Natural killer cell (primary cell): ENCODE results near the gene PDE6B. TPM values are rescaled to one million over a fixed set of nuclear protein-coding genes. Genes with fewer than 3 reads are reported as not detected.

ENCODE experiments used
- ATAC-seq, 3 donors: fragments of 150-1000 bp in 2 of 3; fragments of 200-7000 bp in 1 of 3; cut with Tn5 transposase; 1 replicate in 1 of 3; 2 replicates in 2 of 3; pipeline ENCODE4 v1.10.0; 2021; ENCODE audit warnings: mild to moderate bottlenecking in 2 of 3, moderate library complexity in 2 of 3
- DNase-seq, 2 donors: peaks; one replicate each; pipeline versions ENCODE4 v3.0.0 to v3.0.0-alpha.2; 2013 to 2021; ENCODE audit warnings: mixed read lengths in 1 of 2
- H3K27ac ChIP-seq: one replicate; pipeline ENCODE4 v1.5.1; 2013; ENCODE audit warnings: mild to moderate bottlenecking, low read length
- H3K27me3 ChIP-seq: one replicate; pipeline ENCODE4 v1.6.1; 2013; ENCODE audit warnings: low read length; ENCODE audit not compliant: control insufficient read depth, insufficient read depth
- H3K36me3 ChIP-seq: one replicate; pipeline ENCODE4 v1.6.1; 2013; ENCODE audit warnings: low read length; ENCODE audit not compliant: control insufficient read depth, insufficient read depth
- H3K4me1 ChIP-seq: one replicate; pipeline ENCODE4 v1.6.1; 2013; ENCODE audit warnings: low read length; ENCODE audit not compliant: control insufficient read depth, insufficient read depth
- H3K4me3 ChIP-seq: one replicate; pipeline ENCODE4 v1.5.1; 2013; ENCODE audit warnings: low read length
- H3K9me3 ChIP-seq: one replicate; pipeline ENCODE4 v1.6.1; 2013; ENCODE audit warnings: low read length; ENCODE audit not compliant: control insufficient read depth, insufficient read depth
- H3K27ac Mint-ChIP-seq, 2 donors: one replicate each; pipeline ENCODE4 v1.8.0; 2022; ENCODE audit warnings: mild to moderate bottlenecking in 2 of 2, mixed read lengths in 2 of 2, moderate library complexity in 1 of 2
- H3K27me3 Mint-ChIP-seq, 2 donors: one replicate each; pipeline ENCODE4 v1.8.0; 2022; ENCODE audit warnings: low read depth in 2 of 2, mixed read lengths in 2 of 2
- H3K36me3 Mint-ChIP-seq: one replicate; pipeline ENCODE4 v1.8.0; 2022; ENCODE audit warnings: mixed read lengths
- H3K4me1 Mint-ChIP-seq, 2 donors: one replicate each; pipeline ENCODE4 v1.8.0; 2022; ENCODE audit warnings: mixed read lengths in 2 of 2
- H3K4me3 Mint-ChIP-seq: one replicate; pipeline ENCODE4 v1.8.0; 2022; ENCODE audit warnings: mild to moderate bottlenecking, moderate library complexity, mixed read lengths
- H3K9me3 Mint-ChIP-seq, 2 donors: one replicate each; pipeline ENCODE4 v1.8.0; 2022; ENCODE audit warnings: mixed read lengths in 2 of 2
- CTCF ChIP-seq: fragments of 200-600 bp; IDR thresholded peaks from one replicate; pipeline ENCODE4 v1.8.0; 2022; ENCODE audit warnings: antibody characterized with exemption
- WGBS: methylation state at CpG from one replicate; pipeline ENCODE4 v1.1.7; 2013; ENCODE audit warnings: missing lambda C conversion rate; ENCODE audit not compliant: insufficient coverage; 5-methylcytosine and 5-hydroxymethylcytosine counted together
- intact Hi-C: fragments of 100-400 bp; cut with micrococcal nuclease; formaldehyde crosslinking; loops from one replicate; pipeline ENCODE4 v1.14.2; 2022
- total RNA-seq, 4 donors: library from RNA; stranded (reverse); fragments of 120-200 nt in 1 of 4; gene quantifications; one replicate each; pipeline versions ENCODE4 v1.2.3 to v1.2.4, GENCODE V29; 2013 to 2022

PDE6B gene
- total RNA-seq, 3 donors from 2014 or later (not counting 1 experiment from before 2014, with no cell fraction given): 15.8 to 18.8 (median 17.2) TPM

GRCh38 chr4:587671-588350 is 37.6 kb upstream of the PDE6B start:
- no peak for TF ChIP-seq CTCF
- Mint-ChIP-seq H3K36me3 (peaks cover 9% of the 10 kb centered on the region), H3K9me3 (no peaks in the 10 kb centered on the region), H3K4me1 (no peaks in the 10 kb centered on the region), H3K4me3 (no peak overlapping the region), H3K27ac (no peak overlapping the region), H3K27me3 (peaks cover 29 to 32% of the 10 kb centered on the region in 2 donors)
- H3K9me3 ChIP-seq: peaks cover 3% of the 10 kb centered on the region
- no peak for DNase-seq
- H3K36me3 ChIP-seq: no peaks in the 10 kb centered on the region
- H3K27me3 ChIP-seq: peaks cover 3% of the 10 kb centered on the region
- no peak overlapping the region for H3K4me3 ChIP-seq
- H3K27ac ChIP-seq: no peak overlapping the region
- WGBS: 83% methylated on average over 25 of the region's 25 CpGs
- intact Hi-C loops: no loop called here
- no peaks in the 10 kb centered on the region for H3K4me1 ChIP-seq
- no peak for ATAC-seq

DNA sequence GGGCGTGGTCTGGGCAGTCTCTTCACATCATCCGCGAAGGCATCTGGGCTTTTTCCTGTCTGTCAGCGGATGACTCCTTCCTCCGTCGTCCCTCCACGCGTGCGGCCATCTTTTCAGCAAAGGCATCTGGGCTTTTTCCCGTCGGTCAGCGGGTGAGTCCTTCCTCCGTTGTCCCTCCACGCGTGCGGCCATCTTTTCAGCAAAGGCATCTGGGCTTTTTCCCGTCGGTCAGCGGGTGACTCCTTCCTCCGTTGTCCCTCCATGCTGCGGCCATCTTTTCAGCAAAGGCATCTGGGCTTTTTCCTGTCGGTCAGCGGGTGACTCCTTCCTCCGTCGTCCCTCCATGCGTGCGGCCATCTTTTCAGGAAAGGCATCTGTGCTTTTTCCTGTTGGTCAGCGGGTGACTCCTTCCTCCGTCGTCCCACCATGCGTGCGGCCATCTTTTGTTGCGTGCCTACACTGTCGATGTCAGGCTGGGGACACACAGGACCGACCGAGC is 37.0 kb upstream of the PDE6B start:
- no peaks in the 10 kb centered on the region for H3K4me1 ChIP-seq
- Mint-ChIP-seq H3K27me3 (peaks cover 29 to 32% of the 10 kb centered on the region in 2 donors), H3K4me1 (no peaks in the 10 kb centered on the region), H3K27ac (no peak overlapping the region), H3K4me3 (no peak overlapping the region), H3K36me3 (peaks cover 9% of the 10 kb centered on the region), H3K9me3 (no peaks in the 10 kb centered on the region)
- TF ChIP-seq CTCF: no peak
- peaks cover 2% of the 10 kb centered on the region for H3K9me3 ChIP-seq
- intact Hi-C loops: no loop called here
- peaks cover 3% of the 10 kb centered on the region for H3K27me3 ChIP-seq
- no peak for ATAC-seq
- H3K4me3 ChIP-seq: no peak overlapping the region
- H3K27ac ChIP-seq: no peak overlapping the region
- H3K36me3 ChIP-seq: no peaks in the 10 kb centered on the region
- 85% methylated on average over 36 of the region's 36 CpGs for WGBS
- no peak for DNase-seq

DNA sequence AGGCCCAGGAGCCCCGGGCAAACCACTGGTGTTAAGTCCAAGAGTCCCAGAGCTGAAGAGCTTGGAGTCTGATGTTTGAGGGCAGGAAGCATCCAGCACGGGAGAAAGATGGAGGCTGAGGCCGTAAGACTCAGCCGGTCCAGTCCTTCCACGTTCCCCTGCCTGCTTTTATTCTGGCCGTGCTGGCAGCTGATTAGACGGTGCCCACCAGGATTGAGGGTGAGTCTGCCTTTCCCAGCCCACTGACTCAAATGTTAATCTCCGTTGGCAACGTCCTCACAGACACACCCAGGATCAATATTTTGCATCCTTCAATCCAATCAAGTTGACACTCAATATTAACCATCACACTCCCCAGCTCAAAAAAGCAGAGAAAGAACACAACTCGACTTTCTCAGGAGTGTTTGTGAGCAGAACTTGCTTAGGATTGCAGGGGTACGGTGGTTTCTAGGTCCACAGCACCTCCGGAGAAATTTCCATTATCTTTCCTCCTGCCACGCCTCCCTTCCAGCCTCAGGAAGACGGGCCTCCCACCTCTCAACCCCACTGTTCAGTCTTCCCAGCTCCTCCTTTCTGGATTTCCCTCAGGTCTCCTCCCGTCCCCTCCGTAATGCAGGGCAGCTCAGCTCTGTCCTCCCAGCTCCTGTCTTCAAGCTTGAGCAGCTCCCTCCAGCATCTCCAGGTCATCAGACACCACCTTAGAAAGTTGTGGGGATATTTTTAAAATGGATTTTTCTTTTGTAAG is 36.0 kb upstream of the PDE6B start:
- ATAC-seq: no peak
- WGBS: 84% methylated on average over 16 of the region's 16 CpGs
- Mint-ChIP-seq H3K4me3 (no peak overlapping the region), H3K27ac (no peak overlapping the region), H3K9me3 (peaks cover 2% of the 10 kb centered on the region in 2 donors), H3K36me3 (peaks cover 2% of the 10 kb centered on the region), H3K27me3 (peaks cover 25 to 36% of the 10 kb centered on the region in 2 donors), H3K4me1 (no peaks in the 10 kb centered on the region)
- no peaks in the 10 kb centered on the region for H3K9me3 ChIP-seq
- intact Hi-C loops: no loop called here
- no peaks in the 10 kb centered on the region for H3K4me1 ChIP-seq
- no peak overlapping the region for H3K4me3 ChIP-seq
- no peak for TF ChIP-seq CTCF
- no peak overlapping the region for H3K27ac ChIP-seq
- DNase-seq: no peak
- no peaks in the 10 kb centered on the region for H3K36me3 ChIP-seq
- H3K27me3 ChIP-seq: no peaks in the 10 kb centered on the region
